NK-92 (cell line): Measurements from ENCODE around the gene SIK3.

Experiments used
- DNase-seq: peaks from one replicate; lab custom pipeline; 2025; ENCODE audit not compliant: unreplicated experiment; lab: John Stamatoyannopoulos, UW

The SIK3 gene

DNA sequence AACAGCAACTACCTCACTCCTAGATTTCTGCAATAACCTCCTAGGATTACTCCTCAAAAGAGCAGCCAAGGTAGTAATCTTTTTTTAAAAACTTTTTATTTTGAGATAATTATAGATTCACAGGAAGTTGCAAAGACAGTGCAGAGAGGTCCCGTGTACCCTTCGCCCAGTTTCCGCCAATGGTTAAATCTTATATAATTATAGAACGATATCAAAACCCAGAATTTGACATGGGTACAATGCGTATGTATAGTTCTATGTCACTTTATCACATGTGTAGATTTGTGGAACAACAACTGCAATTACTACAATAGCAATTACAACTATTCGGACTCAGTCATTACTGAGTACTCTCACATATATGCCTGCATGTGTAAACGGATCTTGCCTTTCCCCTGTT, 166.0 kb downstream of the SIK3 start:
- no peak for DNase-seq

GRCh38 chr11:116931206-116931953, 166.8 kb downstream of the SIK3 start:
- no peak for DNase-seq

GRCh38 chr11:116930586-116930985, 167.6 kb downstream of the SIK3 start:
- DNase-seq, result no peak

DNA sequence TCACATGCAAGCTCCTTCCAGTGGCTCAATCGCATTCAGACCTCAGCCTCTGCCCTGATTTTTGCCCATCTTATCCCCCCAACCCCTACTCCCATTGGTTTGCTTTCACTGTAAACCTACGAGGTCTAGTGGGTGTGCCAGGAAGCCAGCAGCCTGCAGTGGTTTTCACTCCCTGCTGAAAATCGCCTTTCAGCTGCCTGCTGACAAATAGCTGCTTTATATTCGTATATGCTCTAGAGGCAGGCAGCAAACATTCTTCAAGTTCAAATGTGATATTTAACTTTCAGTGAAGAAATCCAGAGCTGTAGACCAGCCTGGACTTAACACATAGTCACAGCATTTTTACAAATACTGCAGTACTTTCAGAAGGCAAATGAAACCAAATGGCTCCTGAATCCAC, 168.1 kb downstream of the SIK3 start:
- DNase-seq, result no peak

DNA sequence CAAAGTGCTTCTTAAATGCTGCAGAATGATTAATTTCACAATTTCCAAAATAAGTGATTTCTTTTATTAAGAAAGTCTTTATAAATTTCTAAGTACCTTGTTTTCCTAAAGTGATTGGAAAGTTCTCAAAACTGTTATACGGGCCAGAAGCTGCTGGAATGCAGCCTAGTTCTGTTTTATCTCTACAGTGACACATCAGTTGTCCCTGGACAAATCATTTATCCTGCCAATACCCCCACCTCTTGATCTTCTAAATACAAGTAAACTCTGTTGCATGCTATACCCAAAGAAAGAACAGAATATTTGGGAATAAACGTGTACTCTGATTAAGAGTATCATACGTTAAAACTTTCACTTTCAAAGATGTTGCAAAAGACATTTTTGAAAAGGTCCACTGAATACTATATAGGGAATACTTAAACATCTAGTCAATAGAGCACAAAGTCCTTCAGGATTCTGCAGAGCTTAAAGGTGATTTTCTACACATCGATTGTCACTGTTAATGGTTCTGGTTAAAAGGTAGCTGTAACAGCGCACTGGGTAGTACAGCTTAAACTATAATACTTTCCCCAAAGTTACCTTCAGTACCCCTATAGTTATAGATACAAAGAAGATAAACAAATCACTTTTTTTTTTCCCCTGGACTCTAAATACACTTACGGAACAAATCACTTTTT, 168.7 kb downstream of the SIK3 start:
- no peak for DNase-seq

DNA sequence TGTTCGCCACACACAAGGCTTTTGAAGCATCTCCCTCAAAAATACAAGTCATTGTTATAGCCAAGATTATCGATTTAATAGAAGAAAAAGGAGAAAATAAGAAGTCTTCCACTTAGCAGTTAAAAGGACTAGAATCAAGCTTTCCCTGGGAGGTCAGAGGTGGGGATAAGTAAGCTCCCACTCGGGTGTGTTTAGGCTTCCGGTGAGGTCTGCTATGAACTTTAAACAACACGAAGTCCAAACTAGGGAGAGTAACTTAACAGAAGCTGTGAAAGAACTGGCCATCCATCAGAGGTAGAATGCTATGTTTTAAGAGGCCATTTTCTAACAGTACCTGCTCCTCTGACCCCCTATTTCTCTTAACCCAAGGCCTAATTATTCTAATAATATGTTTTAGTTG, 169.4 kb downstream of the SIK3 start:
- DNase-seq, result no peak

- DNase-seq, result no peak
Measured at GRCh38 chr11:116928102-116928777, 170.0 kb downstream of the SIK3 start.

DNA sequence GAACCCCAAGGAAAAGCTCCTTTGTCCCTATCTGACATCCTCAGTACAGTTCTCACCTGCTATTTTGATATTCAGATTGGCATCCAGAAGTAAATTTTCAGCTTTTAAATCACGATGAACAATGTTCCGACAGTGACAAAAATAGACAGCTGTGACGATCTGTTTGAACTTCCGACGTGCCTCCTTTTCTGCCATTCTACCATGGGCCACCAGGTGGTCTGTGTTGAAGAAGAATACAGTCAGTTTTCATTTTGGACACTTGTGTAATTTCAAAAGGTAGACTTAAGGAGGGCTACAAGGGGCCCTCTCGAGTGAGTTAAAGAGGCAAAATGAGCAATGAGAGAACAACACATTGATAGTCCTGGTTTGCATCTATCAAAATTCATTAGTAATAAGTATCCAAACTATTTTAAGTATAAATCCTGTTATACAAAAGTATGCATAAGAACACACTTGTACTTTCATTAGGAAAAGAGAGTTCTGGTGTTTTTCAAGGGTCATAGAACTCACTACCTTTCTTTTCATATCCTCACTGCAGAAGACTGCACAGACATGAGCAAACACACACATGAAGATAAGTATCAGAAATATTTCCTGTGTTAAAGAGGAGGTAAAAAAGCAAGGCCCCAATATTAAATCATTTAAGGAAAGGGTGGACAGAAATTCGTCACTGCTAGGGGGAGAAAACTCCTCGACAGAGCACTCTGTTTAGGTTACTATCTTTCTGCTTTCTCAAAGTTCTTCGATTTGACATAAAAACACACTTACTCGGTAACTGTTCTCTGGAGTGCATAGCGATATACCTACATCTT, 170.9 kb downstream of the SIK3 start:
- DNase-seq, result no peak

DNA sequence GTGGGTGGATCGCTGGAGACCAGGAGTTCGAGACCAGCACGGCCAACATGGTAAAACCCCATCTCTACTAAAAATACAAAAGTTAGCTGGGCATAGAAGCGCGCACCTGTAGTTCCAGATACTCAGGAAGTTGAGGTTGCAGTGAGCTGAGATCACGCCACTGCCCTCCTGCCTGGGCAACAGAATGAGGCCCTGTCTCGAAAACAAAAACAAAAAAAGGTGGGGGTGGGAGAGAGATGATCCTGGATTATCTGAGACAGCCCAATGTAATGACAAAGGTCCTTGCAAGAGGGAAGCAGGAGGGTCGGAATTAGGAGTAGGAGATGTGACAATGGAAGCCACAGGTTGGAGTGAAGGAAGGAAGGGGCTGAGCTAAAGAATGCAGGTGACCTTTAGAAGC, 173.2 kb downstream of the SIK3 start:
- no peak for DNase-seq

DNA sequence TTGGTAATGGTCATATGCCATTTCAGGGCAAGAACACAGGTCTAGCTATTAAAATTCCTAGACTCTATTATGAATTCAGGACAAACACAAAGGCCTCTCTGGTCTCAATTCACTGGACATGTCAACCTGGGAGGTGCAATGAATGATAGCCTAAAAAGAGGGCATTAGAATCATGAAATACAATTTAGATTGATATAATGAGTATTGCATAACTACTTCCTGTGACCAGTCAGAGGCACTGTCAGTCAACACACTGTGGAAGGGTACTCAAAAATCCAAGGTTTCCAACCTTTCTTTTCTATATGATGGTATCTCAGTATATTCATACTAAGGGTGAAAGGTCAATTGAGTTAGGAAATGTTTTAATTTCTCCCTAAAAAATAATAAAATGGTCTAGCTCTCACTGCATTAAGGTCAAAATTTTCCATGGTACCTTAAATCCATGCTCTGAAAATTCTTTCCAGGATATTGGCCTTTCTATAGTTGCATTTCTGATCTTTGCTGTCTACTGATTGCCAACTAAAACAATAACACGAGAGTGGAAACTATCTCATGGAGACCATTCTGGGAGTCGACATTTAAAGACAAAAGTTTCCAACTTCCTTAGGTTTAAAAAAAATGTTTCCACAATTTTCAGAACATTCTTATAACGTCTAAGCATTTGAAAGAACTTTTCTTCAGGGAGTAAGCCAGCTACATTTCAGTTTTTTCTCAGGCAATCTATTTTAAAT, 179.1 kb downstream of the SIK3 start:
- DNase-seq, result no peak

- no peak for DNase-seq
Measured at GRCh38 chr11:116917632-116918031, 180.6 kb downstream of the SIK3 start.

DNA sequence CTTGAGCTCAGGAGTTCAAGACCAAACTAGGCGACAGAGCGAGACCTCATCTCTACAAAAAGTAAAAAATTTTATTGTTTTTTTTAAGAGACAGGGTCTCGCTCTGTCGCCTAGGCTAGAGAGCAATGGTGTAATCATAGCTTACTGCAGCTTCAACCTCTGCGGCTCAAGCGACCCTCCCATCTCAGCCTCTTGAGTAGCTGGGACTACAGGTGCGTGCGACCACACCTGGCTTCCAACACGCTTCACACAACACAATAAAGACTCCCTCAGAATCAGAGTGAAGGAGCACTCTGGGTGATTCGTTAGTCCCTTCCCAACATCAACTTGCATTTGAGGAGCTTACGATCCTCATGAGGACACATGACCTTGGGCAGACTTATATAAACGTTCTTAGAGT, 181.3 kb downstream of the SIK3 start:
- DNase-seq, result no peak

- DNase-seq, result no peak
Measured at GRCh38 chr11:116916052-116916451, 182.2 kb downstream of the SIK3 start.

DNA sequence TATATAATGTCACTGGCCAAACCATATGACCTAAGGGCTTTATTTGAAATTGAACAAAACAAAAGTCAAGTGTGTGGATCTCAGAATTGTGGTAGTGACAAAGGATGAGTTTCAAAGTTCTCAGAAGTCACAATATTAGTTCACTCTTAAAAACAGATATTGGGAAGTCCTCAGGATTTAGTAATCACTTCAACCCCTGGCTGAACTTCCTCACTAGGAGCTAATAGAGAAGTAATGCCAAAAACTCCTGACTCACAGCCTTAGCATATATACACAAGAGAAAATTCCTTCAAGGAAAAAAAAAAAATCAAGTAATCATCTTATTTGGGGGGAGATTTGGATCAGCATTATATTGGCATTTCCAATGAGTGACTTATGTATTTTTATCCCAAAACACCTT, 185.2 kb downstream of the SIK3 start:
- no peak for DNase-seq

DNA sequence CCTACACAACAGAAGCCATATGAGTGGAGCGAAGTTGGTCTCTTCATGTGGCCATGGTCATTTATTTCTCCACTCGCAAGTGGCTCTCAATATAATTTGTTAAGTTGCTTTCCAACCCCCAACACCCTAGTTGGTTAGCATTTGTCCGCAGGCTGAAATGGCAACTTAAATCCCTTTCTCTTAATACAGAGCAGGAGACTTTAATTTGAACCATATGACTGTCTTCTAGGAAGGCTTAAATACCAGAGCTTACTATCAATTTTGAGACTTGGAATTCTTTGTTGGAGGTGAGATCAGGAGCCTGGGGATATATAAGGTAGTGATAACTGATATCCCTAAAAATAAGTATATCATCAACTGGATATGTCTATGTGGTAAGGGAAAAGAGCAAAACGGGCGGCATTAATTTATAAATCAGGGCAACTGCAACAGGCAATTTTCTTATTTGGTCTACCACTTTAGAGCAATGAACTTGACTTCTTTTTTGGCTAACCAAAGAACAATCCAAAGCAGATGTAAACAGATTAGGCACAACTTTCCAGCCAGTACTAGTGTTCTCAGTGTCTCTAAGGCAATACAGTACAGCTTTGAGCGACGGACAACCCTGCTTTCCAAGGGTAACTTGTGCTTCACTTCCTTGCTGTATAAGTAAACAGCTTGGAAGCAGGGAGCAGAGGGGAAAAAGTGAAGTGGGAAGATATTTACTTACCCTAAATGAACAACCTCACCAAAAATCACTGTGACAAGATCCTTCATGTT, 186.1 kb downstream of the SIK3 start:
- DNase-seq, result no peak

DNA sequence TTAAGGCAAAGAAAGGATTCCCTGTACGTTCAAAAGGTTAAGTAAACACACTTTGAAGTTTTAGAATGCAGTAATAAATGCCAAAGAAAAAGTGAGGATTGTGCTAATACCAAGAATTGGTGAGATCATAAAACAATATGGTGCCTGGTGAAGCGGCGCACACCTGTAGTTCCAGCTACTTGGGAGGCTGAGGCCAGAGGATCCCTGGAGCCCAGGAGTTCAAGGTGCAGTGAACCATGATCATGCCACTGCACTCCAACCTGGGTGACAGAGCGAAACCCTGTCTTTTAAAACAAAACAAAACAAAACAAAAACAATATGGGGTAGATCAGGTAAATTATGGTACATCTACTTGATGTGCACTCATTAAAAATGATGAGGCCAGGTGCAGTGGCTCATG, 187.4 kb downstream of the SIK3 start:
- DNase-seq, result no peak

DNA sequence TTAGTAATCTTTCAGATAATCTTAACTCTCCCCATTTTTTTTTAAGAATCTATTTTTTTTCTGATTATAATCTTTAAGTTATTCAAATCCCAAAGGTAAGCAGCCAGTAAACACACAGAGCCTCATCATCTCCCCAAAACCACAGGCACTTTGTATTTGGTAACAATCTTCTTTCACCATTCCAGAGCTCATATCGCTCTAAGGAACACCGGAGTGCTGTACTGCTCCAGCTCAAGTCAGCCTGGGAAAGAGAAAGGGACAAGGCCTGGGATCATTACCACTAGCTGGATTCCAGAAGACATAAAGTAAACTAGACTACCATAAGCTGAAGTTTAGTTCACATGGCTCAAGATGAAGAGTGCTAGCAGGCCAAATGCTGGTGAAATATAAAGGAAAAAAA, 187.8 kb downstream of the SIK3 start:
- no peak for DNase-seq

- no peak for DNase-seq
Measured at GRCh38 chr11:116909245-116909644, 189.0 kb downstream of the SIK3 start.

- DNase-seq, result no peak
Measured at GRCh38 chr11:116906479-116906878, 191.7 kb downstream of the SIK3 start.

- no peak for DNase-seq
Measured at GRCh38 chr11:116903090-116903489, 195.1 kb downstream of the SIK3 start.
